HFFc6 (cell line): ENCODE measurements around the gene SPINK8. TPM values are rescaled to one million over a fixed set of nuclear protein-coding genes. Genes with fewer than 3 reads are reported as not detected.

ENCODE experiments used
- DNase-seq: peaks from one replicate; pipeline ENCODE4 v3.0.0-alpha.2; 2018
- H3K27ac Mint-ChIP-seq: 2 replicates; pipeline ENCODE4 v1.8.0; 2020; ENCODE audit warnings: mild to moderate bottlenecking, mixed read lengths
- H3K27me3 Mint-ChIP-seq: 2 replicates; pipeline ENCODE4 v1.8.0; 2021; ENCODE audit warnings: mild to moderate bottlenecking, moderate library complexity, mixed read lengths; ENCODE audit not compliant: insufficient read depth
- H3K36me3 Mint-ChIP-seq: 2 replicates; pipeline ENCODE4 v1.8.0; 2021; ENCODE audit warnings: low read depth, mixed read lengths
- H3K4me1 Mint-ChIP-seq: 2 replicates; pipeline ENCODE4 v1.8.0; 2020; ENCODE audit warnings: low read depth, mixed read lengths
- H3K4me3 Mint-ChIP-seq: 2 replicates; pipeline ENCODE4 v1.8.0; 2020; ENCODE audit warnings: mild to moderate bottlenecking, moderate library complexity, mixed read lengths
- H3K9me3 Mint-ChIP-seq: 2 replicates; pipeline ENCODE4 v1.8.0; 2020; ENCODE audit warnings: mild to moderate bottlenecking, mixed read lengths
- total RNA-seq, 6 experiments: library from RNA; stranded (reverse); fragmentation: NEBNext Ultra II Directional; extraction: Animal tissue kit (Norgen Biotek cat#: 25700); gene quantifications; 2 replicates in 1 of 6; 3 replicates in 5 of 6; pipeline ENCODE4 v1.2.3, GENCODE V29; 2021
- TF ChIP-seq, protein P1 (sequence below): fragments of 200-600 bp; sonication (generic); IDR thresholded peaks from 2 replicates; pipeline ENCODE4 v1.5.0; 2021; ENCODE audit warnings: antibody characterized with exemption, mild to moderate bottlenecking

SPINK8 gene
- total RNA-seq, 6 experiments from 2014 or later, result not detected

DNA sequence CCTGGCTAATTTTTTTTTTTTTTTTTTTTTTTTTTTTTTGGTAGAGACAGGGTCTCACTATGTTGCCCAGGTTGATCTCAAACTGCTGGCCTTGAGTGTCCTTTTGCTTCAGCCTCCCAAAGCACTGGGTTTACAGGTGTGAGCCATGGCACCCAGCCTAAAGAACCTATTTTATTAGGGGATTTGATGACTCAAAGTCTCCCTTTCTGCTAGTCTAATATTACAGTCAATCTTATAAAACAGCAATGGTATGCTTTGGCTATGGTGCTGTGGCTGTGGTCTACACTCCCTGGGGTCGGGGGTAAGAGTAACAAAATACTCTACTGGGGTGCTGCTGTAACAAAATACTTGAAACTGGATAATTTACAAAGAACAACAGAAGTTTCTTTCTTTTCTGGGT lies 47.8 kb downstream of the SPINK8 start:
- Mint-ChIP-seq H3K4me3 (no peak overlapping the region), H3K4me1 (peaks cover 8% of the 10 kb centered on the region; the same call in 1 of the 2 replicates), H3K27ac (no peak overlapping the region), H3K27me3 (no peaks in the 10 kb centered on the region; the same call in 1 of the 2 replicates), H3K36me3 (peaks cover 9% of the 10 kb centered on the region), H3K9me3 (no peaks in the 10 kb centered on the region)
- TF ChIP-seq, protein P1, sequence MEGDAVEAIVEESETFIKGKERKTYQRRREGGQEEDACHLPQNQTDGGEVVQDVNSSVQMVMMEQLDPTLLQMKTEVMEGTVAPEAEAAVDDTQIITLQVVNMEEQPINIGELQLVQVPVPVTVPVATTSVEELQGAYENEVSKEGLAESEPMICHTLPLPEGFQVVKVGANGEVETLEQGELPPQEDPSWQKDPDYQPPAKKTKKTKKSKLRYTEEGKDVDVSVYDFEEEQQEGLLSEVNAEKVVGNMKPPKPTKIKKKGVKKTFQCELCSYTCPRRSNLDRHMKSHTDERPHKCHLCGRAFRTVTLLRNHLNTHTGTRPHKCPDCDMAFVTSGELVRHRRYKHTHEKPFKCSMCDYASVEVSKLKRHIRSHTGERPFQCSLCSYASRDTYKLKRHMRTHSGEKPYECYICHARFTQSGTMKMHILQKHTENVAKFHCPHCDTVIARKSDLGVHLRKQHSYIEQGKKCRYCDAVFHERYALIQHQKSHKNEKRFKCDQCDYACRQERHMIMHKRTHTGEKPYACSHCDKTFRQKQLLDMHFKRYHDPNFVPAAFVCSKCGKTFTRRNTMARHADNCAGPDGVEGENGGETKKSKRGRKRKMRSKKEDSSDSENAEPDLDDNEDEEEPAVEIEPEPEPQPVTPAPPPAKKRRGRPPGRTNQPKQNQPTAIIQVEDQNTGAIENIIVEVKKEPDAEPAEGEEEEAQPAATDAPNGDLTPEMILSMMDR, result no peak
- no peak for DNase-seq

GRCh38 chr3:48285132-48285531 lies 48.3 kb downstream of the SPINK8 start:
- H3K27ac Mint-ChIP-seq, result peak overlapping the region; percentile 50; the same call in 1 of the 2 replicates
- peaks cover 9% of the 10 kb centered on the region for H3K36me3 Mint-ChIP-seq
- DNase-seq, result peak; percentile 45
- H3K27me3 Mint-ChIP-seq, result no peaks in the 10 kb centered on the region; the same call in 1 of the 2 replicates
- no peak overlapping the region for H3K4me3 Mint-ChIP-seq
- TF ChIP-seq, protein P1, result no peak
- peaks cover 9% of the 10 kb centered on the region for H3K4me1 Mint-ChIP-seq
- no peaks in the 10 kb centered on the region for H3K9me3 Mint-ChIP-seq

DNA sequence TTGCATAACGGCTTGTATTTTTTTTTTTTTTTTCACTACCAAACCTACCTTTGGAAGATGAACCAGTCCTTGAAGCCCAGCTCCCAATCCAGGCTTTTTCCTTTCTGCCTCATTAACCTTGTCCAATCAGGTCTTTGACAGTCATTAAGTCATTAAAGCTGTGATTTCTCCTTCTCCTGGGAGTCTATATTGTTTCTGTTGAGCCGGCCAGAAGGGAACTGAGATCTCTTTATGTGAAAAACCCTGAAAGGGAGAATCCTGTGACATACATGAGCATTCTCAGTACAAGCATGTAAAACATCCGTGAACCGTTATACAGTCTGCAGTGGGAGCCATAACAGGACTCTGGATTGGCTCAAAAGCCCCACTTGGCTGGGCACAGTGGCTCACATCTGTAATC lies 52.6 kb downstream of the SPINK8 start:
- no peak for DNase-seq
- TF ChIP-seq, protein P1, result no peak
- Mint-ChIP-seq H3K27ac (no peak overlapping the region), H3K27me3 (peaks cover 2% of the 10 kb centered on the region), H3K9me3 (no peaks in the 10 kb centered on the region), H3K4me3 (no peak overlapping the region), H3K4me1 (peaks cover 21% of the 10 kb centered on the region), H3K36me3 (no peaks in the 10 kb centered on the region)

- TF ChIP-seq, protein P1, result no peak
These were observed 54.4 kb downstream of the SPINK8 start for GRCh38 chr3:48278884-48279559.

DNA sequence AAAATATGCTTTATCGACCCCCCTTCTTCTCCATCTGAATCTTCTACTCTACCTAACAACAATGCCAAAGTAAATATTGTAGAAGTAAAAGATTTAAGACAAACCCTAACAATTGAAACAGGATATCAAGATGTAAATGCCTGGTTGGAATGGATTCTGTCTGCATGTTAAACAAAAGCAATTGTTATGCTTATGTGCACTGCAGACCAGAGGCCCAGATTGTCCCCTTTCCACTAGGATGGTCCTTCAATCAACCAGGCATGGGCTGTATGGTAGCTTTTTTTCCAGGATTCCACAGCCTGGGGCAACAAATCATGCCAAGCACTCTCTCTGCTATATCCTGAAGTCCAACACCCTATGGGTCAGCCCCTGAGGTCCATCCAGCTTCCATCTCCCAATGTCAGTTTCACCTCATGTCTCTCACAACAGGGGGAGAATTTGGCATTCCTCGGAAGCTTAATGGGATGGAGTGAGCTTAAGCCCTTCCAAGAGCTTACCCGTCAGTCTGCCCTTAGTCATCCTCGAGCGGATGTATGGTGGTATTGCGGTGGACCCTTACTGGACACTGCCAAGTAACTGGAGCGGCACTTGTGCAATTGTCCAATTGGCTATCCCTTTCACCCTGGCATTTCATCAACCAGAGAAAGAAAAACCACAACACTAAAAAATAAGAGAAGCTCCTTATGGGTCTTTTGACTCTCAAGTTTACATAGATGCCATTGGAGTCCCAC lies 56.4 kb downstream of the SPINK8 start:
- Mint-ChIP-seq H3K9me3 (no peaks in the 10 kb centered on the region), H3K36me3 (no peaks in the 10 kb centered on the region), H3K27me3 (peaks cover 6% of the 10 kb centered on the region), H3K4me1 (peaks cover 23% of the 10 kb centered on the region), H3K4me3 (no peak overlapping the region), H3K27ac (no peak overlapping the region)
- TF ChIP-seq, protein P1, result no peak
- DNase-seq, result no peak

More at GRCh38 chr3:48278884-48279559, 54.4 kb downstream of the SPINK8 start:
- no peak overlapping the region for H3K4me3 Mint-ChIP-seq
- peaks cover 2% of the 10 kb centered on the region for H3K27me3 Mint-ChIP-seq
- no peaks in the 10 kb centered on the region for H3K9me3 Mint-ChIP-seq
- H3K36me3 Mint-ChIP-seq, result no peaks in the 10 kb centered on the region
- H3K4me1 Mint-ChIP-seq, result peaks cover 23% of the 10 kb centered on the region
- H3K27ac Mint-ChIP-seq, result no peak overlapping the region
- DNase-seq, result no peak
